Measurements from ENCODE around the gene TSPOAP1. TPM values are rescaled to one million over a fixed set of nuclear protein-coding genes. Genes with fewer than 3 reads are reported as not detected.

TSPOAP1 gene
- total RNA-seq, 1 donor from 2014 or later = 7.1 TPM

DNA sequence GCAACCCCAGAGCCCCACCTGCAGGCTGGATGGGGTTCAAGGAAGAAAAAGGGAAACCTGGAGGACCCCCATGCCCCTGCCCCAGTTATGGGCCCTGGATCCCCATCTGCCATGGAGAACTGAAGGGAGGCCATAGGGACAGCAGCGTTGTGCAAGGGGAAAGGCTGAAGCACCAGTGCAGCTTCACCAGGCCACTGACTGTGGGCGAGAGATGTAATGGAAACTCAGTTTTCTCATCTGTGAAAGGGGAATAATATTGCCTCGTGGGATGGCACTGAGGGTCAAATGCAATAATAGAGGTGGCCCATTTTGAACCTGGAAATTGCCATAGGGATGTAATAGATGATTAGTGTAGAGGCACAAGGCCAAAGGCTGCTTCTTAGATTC is 9.9 kb upstream of the TSPOAP1 start:
- TF ChIP-seq, protein P1, sequence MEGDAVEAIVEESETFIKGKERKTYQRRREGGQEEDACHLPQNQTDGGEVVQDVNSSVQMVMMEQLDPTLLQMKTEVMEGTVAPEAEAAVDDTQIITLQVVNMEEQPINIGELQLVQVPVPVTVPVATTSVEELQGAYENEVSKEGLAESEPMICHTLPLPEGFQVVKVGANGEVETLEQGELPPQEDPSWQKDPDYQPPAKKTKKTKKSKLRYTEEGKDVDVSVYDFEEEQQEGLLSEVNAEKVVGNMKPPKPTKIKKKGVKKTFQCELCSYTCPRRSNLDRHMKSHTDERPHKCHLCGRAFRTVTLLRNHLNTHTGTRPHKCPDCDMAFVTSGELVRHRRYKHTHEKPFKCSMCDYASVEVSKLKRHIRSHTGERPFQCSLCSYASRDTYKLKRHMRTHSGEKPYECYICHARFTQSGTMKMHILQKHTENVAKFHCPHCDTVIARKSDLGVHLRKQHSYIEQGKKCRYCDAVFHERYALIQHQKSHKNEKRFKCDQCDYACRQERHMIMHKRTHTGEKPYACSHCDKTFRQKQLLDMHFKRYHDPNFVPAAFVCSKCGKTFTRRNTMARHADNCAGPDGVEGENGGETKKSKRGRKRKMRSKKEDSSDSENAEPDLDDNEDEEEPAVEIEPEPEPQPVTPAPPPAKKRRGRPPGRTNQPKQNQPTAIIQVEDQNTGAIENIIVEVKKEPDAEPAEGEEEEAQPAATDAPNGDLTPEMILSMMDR (IDR thresholded peaks at IDR 0.05) = no peak
- TF ChIP-seq POLR2AphosphoS5 (IDR thresholded peaks at IDR 0.05; ENCODE audit: insufficient read depth in 1 of 2, low read depth in 1 of 2) (no peak), POLR2A (IDR thresholded peaks at IDR 0.05) (no peak)
- no peak for DNase-seq (ENCODE audit: extremely low spot score in 2 of 2)
- intact Hi-C loops (cut with DNase I) = no loop called here
- H3K27ac ChIP-seq = peak overlapping the region; percentile 81
- no peaks in the 10 kb centered on the region for H3K36me3 ChIP-seq
- no peaks in the 10 kb centered on the region for H3K9me3 ChIP-seq
- H3K4me3 ChIP-seq = peak overlapping the region in 1 of 2 donors; percentile 24
- H3K27me3 ChIP-seq = no peaks in the 10 kb centered on the region
- H3K4me1 ChIP-seq = peaks cover 43% of the 10 kb centered on the region

DNA sequence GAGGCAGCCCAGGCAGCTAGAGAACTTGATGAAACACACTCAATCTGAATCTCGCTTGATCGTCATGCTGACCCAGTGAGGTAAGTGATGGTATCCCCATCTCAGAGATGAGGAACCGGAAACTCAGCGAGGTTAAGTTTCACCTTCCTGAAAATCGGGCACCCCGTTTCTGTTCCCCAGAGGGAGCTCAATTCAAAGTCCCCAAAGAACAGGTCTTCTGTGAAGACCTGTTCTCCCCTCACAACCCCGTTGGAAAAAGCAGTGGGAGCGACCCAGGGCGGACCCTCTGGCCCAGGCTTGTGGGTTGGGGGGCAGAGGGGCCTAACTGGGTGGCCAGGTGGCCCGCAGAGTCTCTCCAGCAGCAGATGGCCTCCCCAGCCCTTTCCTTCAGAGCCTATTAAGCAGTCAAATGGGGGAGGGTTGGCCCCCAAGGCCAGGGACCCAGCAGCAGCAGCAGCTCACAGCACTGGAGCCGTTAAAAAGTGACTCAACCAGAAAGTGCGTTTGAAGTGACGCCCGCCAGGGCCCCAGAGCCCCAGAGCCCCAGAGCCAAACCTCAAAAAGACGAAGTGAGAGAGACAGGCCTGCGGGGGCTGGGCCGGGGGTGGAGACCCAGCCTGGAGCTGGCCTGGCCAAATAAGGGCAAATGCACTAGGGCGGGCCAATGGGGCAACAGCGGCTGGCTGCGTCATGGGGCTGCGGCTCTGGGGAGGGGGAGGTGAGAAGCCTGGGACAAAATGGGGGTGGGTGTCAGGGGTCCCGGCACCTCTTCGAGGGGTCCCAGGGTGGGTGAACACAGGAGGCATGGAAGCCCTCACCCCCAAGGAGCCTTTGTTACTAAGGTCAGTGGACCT is 9.2 kb upstream of the TSPOAP1 start:
- peak overlapping the region; percentile 81 for H3K27ac ChIP-seq
- H3K9me3 ChIP-seq = no peaks in the 10 kb centered on the region
- no peaks in the 10 kb centered on the region for H3K36me3 ChIP-seq
- H3K4me1 ChIP-seq = peaks cover 43% of the 10 kb centered on the region
- TF ChIP-seq, protein P1 (IDR thresholded peaks at IDR 0.05) = no peak
- peak in 1 of 2 donors; percentile 56 for TF ChIP-seq POLR2AphosphoS5 (IDR thresholded peaks at IDR 0.05; ENCODE audit: insufficient read depth in 1 of 2, low read depth in 1 of 2)
- peak in 1 of 2 donors; percentile 17 for TF ChIP-seq POLR2A (IDR thresholded peaks at IDR 0.05)
- no peak for DNase-seq (ENCODE audit: extremely low spot score in 2 of 2)
- peak overlapping the region; percentile 13 to 24 for H3K4me3 ChIP-seq
- intact Hi-C loops (cut with DNase I) = no loop called here
- no peaks in the 10 kb centered on the region for H3K27me3 ChIP-seq

DNA sequence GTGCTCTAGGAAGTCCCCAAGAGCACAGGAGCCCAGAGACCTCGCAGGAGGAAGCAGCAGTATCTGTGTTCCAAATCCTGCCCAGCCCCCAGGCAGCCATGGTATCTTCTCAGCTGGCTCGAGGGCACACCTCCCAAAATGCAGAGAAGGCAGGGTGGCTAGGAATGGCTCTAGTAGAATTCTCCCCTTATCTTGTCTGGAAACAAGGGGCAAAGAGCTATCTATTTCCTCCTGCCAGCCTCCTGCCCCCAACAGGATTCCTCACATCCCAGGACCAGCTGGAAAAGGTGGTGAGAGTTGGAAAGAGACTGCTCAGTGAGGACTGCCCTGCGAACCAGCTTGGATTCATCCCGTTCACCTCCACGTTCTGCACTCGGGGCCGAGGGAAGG is 8.6 kb upstream of the TSPOAP1 start:
- DNase-seq (ENCODE audit: extremely low spot score in 2 of 2) = no peak
- TF ChIP-seq POLR2A (IDR thresholded peaks at IDR 0.05) = no peak
- no peaks in the 10 kb centered on the region for H3K27me3 ChIP-seq
- H3K4me1 ChIP-seq = peaks cover 43% of the 10 kb centered on the region
- no peaks in the 10 kb centered on the region for H3K36me3 ChIP-seq
- H3K27ac ChIP-seq = peak overlapping the region; percentile 81
- intact Hi-C loops (cut with DNase I) = no loop called here
- H3K4me3 ChIP-seq = peak overlapping the region in 1 of 2 donors; percentile 13
- no peaks in the 10 kb centered on the region for H3K9me3 ChIP-seq

DNA sequence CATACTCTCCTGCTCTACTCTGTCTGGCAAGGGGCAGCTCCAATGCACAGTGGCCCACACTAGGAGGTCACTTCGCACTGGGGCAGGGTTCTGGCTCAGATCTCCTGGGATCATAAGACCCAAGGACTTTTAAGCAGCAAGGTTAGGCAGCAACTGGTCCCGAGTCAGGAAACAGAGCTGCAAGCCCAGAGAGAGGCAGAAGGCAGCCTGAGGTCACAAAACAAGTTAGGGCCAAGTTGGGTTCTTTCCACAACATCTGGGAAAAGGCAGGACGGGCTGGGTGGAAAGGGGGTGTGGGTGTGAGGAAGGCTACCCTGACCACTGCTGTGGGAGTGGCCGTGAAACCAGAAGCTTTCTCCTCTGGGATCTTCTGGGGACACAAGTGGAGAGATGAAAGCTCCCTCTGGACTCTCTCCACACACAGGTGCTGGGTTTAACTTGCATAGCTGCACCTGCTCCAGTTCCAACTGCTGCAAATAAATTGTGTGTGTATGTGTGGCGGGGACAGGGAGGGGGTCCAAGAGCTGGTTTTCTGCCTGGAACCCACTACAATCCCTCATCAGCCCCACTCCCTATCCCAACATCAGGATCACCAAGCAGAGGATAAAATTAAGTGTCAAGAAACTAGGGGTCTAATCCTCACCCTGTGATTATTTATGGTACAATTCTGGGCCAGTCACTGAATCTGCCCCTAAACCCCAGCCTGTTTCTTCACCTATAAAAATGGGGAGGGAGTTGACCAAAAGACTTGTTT is 8.0 kb upstream of the TSPOAP1 start:
- no peak for DNase-seq (ENCODE audit: extremely low spot score in 2 of 2)
- Histone ChIP-seq H3K4me1 (peaks cover 43% of the 10 kb centered on the region), H3K27ac (peak overlapping the region; percentile 81), H3K27me3 (no peaks in the 10 kb centered on the region), H3K4me3 (no peak overlapping the region), H3K36me3 (no peaks in the 10 kb centered on the region), H3K9me3 (no peaks in the 10 kb centered on the region)
- TF ChIP-seq, protein P1 (IDR thresholded peaks at IDR 0.05) = no peak
- intact Hi-C loops (cut with DNase I) = no loop called here

DNA sequence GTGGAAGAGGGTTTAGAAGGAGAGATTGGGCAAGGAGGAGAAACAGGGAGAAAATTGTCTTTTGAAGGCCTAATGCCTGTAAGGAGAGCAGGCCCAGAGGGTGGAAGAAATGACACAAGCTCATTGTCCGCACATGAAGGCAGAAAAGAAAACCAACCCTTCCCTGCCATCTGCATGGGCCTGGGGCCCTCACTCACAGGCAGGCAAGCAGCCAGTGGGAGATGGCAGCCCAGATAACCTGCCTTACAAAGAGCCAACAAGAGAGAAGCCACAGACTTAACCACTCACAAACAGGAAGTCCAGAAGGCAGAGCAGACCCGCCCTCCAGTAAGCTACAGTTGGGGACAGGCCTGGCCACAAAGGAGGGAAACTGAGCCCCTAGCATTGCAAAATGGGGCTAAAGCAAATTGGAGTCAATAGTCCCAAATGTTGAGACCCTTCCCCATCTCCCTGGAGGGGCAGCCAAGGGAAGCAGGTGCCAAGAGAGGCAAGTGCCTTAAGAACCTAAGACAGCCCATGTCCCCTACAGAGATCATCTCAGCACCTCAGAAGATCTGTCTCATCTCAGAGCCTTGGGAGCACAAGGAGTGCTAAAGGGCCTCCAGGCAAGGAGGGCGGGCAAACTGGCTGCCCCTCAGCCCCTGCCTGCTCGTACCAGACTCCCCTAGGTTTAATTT is 7.3 kb upstream of the TSPOAP1 start:
- no peaks in the 10 kb centered on the region for H3K36me3 ChIP-seq
- no peak for DNase-seq (ENCODE audit: extremely low spot score in 2 of 2)
- no peaks in the 10 kb centered on the region for H3K9me3 ChIP-seq
- intact Hi-C loops (cut with DNase I) = no loop called here
- no peak overlapping the region for H3K4me3 ChIP-seq
- H3K27ac ChIP-seq = peak overlapping the region; percentile 81
- H3K27me3 ChIP-seq = no peaks in the 10 kb centered on the region
- H3K4me1 ChIP-seq = peaks cover 43% of the 10 kb centered on the region
- TF ChIP-seq, protein P1 (IDR thresholded peaks at IDR 0.05) = no peak
- TF ChIP-seq POLR2AphosphoS5 (IDR thresholded peaks at IDR 0.05; ENCODE audit: insufficient read depth in 1 of 2, low read depth in 1 of 2) (no peak), POLR2A (IDR thresholded peaks at IDR 0.05) (peak in 1 of 2 donors; percentile 14)
